Activated naive CD8-positive, alpha-beta T cell (primary cell): Measurements from ENCODE around the gene ZMYND8.
"Not testable (repeated sequence)": the region's sequence is repeated elsewhere in the genome, so short reads cannot be mapped to it uniquely, and the experiment has no call there.

Experiments used
- H3K27ac Mint-ChIP-seq: one replicate; pipeline ENCODE4 v1.8.0; 2021; ENCODE audit warnings: mixed read lengths
- H3K27me3 Mint-ChIP-seq: one replicate; pipeline ENCODE4 v1.8.0; 2021; ENCODE audit warnings: mixed read lengths
- H3K36me3 Mint-ChIP-seq: one replicate; pipeline ENCODE4 v1.8.0; 2021; ENCODE audit warnings: mixed read lengths
- H3K4me1 Mint-ChIP-seq: one replicate; pipeline ENCODE4 v1.8.0; 2021; ENCODE audit warnings: low read depth, mixed read lengths
- H3K4me3 Mint-ChIP-seq: one replicate; pipeline ENCODE4 v1.8.0; 2021; ENCODE audit warnings: mild to moderate bottlenecking, mixed read lengths
- H3K9me3 Mint-ChIP-seq: one replicate; pipeline ENCODE4 v1.8.0; 2021; ENCODE audit warnings: low read depth, mixed read lengths

ZMYND8 gene

DNA sequence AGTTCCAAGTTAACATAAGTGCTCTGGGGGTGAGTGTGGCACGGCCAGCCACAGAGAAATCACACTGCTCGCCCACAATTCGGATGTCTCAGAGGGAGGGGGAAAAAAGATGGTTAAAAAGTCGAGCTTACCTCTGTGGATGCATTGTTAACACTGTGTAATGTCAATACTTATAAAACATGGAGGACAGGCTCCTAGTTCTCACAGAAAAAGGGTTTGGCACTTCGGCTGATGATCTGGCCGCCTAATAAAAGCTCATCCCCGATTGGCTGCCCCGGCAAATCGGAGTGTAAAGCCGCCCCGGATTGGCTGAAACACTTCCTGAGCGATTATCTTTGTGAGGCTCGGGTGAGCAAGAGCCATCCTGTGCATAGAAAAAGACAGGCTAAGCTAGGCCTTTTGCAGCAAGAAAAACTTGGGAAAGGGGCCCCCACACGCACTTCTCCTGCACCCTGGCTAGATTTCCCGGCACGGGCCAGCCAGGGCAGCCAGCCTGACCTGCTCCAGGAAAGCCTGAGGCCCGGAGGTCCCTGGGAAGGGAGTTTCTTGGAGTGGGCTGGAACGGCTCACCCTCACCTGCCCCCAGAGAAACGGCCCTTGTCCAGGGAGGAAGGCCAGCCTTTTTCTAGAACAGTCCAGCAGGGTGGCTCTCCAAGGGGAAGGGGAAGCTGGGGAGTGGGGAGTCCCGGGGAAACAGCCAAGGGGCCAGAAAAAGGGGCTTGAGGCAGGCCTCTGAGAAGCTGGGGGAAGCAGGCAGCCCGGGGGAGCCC lies at the start of gene ZMYND8:
Gene ZMYND8 (minus strand): TSS at position 174 of the 770 bp plus-strand sequence. CDS start 29 bp downstream, at position 145.
- no peak within 1 kb of the TSS for H3K4me3 Mint-ChIP-seq

DNA sequence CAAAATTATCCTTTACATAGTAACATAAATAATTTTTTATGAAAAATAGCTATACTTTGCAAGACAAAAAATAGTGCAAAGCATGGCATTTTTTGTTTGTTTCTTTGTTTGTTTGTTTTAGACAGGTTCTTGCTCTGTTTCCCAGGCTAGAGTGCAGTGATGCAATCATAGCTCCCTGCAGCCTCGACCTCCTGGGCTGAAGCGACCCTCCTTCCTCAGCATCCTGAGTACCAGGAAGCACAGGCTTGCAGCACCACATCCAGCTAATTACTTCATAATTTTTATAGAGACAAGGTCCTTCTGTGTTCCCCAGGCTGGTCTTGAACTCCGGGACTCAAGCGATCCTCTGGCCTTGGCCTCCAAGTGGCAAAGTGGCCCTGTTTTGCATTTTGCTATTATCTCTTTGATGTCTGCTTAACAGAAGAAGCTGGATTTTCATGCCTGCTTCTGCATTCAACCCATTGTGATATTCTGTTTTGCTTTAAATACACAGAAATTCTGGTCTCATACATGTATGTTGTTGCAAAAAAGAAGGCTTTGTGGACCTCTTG lies 49.4 kb upstream of the ZMYND8 start:
- H3K9me3 Mint-ChIP-seq, result no peaks in the 10 kb centered on the region
- no peaks in the 10 kb centered on the region for H3K36me3 Mint-ChIP-seq
- H3K27ac Mint-ChIP-seq, result no peak overlapping the region
- H3K27me3 Mint-ChIP-seq, result no peaks in the 10 kb centered on the region
- no peak overlapping the region for H3K4me3 Mint-ChIP-seq
- H3K4me1 Mint-ChIP-seq, result peaks cover 3% of the 10 kb centered on the region

More for the DNA sequence above, at the start of gene ZMYND8:
- Mint-ChIP-seq H3K27ac (peak within 1 kb of the TSS; percentile 100), H3K9me3 (no peaks in the 10 kb centered on the region), H3K36me3 (peaks cover 2% of the 10 kb centered on the region), H3K4me1 (peaks cover 52% of the 10 kb centered on the region), H3K27me3 (no peaks in the 10 kb centered on the region)

DNA sequence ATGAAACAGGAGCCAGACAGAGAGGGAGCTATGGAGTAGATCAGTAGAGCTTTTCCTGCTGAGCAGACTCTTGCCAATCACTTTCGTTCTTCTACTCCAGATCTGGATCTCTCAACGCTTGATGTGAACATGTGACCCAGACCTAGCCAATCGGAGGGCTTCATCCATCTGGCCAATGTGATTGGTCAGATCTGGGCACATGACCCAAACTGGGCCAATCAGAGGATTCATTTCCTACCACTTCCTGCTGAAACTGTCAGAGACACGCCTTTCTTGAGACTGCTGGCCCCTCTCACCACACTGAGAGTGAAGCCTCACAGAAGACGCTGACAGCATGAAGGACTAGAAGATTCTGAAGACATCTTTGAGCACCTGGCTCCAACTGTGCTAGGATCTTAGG lies 44.2 kb upstream of the ZMYND8 start:
- Mint-ChIP-seq H3K36me3 (no peaks in the 10 kb centered on the region), H3K9me3 (no peaks in the 10 kb centered on the region), H3K4me1 (peaks cover 5% of the 10 kb centered on the region), H3K27ac (no peak overlapping the region), H3K27me3 (no peaks in the 10 kb centered on the region), H3K4me3 (no peak overlapping the region)

DNA sequence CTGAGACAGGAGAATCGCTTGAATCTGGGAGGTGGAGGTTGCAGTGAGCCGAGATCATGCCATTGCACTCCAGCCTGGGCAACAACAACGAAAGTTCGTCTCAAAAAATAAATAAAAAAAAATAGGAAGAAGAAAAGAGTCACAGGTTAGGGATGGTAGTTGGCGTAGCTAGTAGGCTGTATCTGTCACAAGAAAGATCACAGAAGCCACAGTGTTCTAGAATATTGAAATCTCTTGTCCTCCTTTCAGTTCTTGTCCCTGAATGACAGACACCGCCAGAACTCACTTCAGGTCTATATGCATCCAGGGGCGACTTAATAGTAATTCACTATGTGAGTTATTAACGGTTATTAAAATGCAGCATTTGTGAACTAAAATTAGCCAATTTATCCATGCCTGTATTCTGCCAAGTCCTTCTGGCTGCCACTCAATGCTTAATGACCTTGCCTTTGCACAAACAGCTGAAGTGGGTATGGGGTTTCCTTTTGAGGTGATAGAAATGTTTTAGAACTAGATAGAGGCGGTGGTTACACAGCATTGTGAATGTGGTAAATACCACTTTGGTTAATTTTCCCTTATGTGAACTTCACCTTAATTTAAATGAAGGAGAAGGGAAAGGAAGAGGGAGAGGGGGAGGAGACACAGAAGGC lies 41.3 kb upstream of the ZMYND8 start:
- peaks cover 6% of the 10 kb centered on the region for H3K4me1 Mint-ChIP-seq
- no peaks in the 10 kb centered on the region for H3K36me3 Mint-ChIP-seq
- H3K4me3 Mint-ChIP-seq, result no peak overlapping the region
- H3K9me3 Mint-ChIP-seq, result no peaks in the 10 kb centered on the region
- no peaks in the 10 kb centered on the region for H3K27me3 Mint-ChIP-seq
- no peak overlapping the region for H3K27ac Mint-ChIP-seq

DNA sequence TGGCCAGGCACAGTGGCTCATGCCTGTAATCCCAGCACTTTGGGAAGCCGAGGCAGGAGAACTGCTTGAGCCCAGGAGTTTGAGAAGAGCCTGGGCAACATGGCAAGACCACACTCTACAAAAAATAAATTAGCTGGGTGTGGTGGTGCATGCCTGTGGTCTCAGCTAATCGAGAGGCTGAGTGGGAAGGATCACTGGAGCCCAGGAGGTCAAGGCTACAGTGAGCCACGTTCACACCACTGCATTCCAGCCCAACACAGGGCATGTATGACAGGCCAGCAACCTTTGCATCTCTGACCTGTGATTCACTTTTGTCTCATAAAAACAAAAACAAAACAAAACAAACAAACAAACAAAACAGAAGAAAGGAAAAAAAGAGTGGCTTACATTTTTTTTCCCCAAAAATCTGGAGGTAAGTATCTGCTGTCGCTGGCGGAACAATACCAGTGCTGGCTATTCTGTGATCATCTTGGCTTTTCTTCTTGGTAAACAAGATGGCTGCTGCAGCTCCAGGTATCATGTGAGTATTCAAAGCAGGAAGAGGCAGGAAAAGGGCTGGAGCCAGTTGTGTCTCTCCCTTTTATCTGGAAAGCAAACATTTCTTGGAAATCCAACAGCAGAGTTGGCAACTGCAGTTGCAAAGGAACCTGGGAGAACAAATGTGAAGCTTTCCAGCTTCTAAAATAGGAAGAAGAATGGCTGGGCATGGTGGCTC lies 40.4 kb upstream of the ZMYND8 start:
- H3K27ac Mint-ChIP-seq, result no peak overlapping the region
- H3K36me3 Mint-ChIP-seq, result no peaks in the 10 kb centered on the region
- H3K9me3 Mint-ChIP-seq, result no peaks in the 10 kb centered on the region
- no peaks in the 10 kb centered on the region for H3K27me3 Mint-ChIP-seq
- peaks cover 15% of the 10 kb centered on the region for H3K4me1 Mint-ChIP-seq
- no peak overlapping the region for H3K4me3 Mint-ChIP-seq

DNA sequence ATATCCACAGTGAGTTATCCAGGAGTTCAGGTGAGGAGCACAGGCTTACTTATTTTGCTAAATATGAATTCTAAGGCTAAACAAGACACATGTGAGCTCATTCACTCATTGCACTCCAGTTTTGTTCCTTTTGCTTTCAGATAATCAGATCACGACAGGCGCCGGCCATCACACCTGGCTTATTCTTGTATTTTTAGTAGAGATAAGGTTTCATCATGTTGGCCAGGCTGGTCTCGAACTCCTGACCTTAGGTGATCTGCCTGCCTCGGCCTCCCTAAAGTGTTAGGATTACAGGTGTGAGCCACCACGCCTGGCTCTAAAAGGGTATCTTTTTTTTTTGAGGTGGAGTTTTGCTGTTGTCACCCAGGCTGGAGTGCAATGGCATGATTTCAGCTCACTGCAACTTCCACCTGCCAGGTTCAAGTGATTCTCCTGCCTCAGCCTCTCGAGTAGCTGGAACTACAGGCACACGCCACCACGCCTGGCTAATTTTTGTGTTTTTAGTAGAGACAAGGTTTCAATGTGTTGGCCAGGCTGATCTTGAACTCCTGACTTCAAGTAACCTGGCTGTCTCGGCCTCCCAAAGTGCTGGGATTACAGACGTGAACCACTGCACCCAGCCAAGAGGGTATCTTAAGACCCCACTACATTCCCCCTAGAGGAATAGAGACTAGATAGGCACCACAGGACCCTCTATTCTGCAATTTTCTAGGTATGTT lies 37.5 kb upstream of the ZMYND8 start:
- H3K4me1 Mint-ChIP-seq, result peaks cover 19% of the 10 kb centered on the region
- H3K36me3 Mint-ChIP-seq, H3K4me3 Mint-ChIP-seq, H3K27me3 Mint-ChIP-seq, H3K9me3 Mint-ChIP-seq, H3K27ac Mint-ChIP-seq: not testable (repeated sequence)

DNA sequence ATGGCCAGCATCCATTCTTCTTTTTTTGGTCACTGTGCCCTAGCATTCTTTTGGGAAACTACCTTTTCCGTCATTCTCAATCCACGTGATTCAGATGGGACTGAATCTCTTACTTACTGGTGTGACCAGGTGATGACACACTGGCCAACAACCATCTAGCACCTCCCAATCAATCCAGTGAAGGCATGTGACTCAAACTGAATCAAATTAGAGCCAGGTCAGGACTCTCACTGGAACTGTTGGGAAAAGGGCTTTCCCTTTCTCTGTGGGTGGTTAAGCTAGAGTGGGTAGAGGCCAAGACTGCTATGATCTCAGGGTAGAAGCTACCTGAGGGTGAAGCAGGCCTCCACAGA lies 36.2 kb upstream of the ZMYND8 start:
- Mint-ChIP-seq H3K9me3 (no peaks in the 10 kb centered on the region), H3K27me3 (no peaks in the 10 kb centered on the region), H3K4me3 (no peak overlapping the region), H3K4me1 (peaks cover 15% of the 10 kb centered on the region), H3K36me3 (no peaks in the 10 kb centered on the region), H3K27ac (peak overlapping the region; percentile 66)

DNA sequence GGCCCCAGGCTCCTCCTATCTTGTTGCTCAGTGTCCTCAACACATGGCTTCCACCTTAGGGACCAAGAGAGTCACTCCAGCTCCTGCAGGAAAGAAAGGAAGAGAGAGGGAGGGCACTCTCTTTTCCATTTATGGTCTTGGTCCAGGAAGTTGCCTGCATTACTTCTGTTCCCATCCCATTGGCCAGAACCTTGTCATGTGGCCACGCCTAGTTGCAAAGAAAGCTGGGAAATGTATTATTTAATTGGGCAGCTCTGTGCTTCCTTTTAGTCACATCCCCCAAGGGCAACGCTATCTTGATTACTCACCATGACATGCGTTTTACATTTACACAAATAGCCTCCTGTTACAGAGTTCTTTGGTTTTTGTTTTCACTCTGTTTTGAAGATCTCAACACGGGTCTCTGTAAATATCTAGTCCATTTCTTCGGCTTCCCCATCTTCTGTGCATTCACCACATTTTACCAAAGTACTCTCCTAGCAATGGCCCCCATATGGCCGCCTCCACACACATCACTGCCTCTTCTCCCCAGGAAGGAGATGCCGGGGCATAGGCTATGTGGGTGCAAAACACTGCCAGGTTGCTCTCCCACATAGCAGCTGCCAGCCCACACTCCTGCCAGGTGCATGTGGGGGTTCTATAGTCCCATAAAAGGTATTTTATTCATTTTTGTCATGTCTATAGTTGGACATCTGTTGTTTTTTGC lies 35.7 kb upstream of the ZMYND8 start:
- no peaks in the 10 kb centered on the region for H3K9me3 Mint-ChIP-seq

DNA sequence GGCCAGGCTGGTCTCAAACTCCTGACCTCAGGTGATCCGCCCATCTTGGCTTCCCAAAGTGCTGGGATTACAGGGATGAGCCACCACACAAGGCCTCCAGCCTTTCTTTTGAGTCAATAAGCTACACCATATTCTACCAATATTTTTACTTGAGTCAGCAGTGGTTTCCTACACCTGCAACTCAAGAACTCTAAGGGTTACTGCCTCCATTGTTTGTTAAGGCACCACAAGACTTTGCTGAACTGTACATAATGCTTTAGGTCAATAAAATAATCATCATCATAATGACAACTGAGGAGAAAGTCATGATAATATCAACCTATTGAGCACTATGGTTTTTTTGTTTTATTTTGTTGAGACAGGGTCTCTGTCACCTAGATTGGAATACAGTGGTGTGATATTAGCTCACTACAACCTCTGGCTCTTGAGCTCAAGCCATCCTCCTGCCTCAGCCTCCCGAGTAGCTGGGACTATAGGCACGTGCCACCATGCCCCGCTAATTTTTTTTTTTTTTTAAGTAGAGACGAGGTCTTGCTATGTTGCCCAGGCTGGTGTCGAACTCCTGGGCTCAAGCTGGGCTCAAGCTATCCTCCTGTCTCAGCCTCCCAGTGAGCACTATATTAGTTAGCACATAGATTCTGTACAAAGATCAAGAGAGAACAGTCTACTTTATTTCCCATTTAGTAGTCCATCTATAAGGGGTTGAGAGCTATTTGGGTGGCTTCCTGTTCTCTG lies 34.9 kb upstream of the ZMYND8 start:
- Mint-ChIP-seq H3K36me3 (no peaks in the 10 kb centered on the region), H3K4me3 (no peak overlapping the region), H3K9me3 (no peaks in the 10 kb centered on the region), H3K4me1 (peaks cover 14% of the 10 kb centered on the region), H3K27ac (peak overlapping the region; percentile 50), H3K27me3 (no peaks in the 10 kb centered on the region)

More for the DNA sequence above, 35.7 kb upstream of the ZMYND8 start:
- no peaks in the 10 kb centered on the region for H3K27me3 Mint-ChIP-seq
- H3K36me3 Mint-ChIP-seq, result no peaks in the 10 kb centered on the region
- H3K4me3 Mint-ChIP-seq, result no peak overlapping the region
- peak overlapping the region; percentile 66 for H3K27ac Mint-ChIP-seq
- H3K4me1 Mint-ChIP-seq, result peaks cover 14% of the 10 kb centered on the region

DNA sequence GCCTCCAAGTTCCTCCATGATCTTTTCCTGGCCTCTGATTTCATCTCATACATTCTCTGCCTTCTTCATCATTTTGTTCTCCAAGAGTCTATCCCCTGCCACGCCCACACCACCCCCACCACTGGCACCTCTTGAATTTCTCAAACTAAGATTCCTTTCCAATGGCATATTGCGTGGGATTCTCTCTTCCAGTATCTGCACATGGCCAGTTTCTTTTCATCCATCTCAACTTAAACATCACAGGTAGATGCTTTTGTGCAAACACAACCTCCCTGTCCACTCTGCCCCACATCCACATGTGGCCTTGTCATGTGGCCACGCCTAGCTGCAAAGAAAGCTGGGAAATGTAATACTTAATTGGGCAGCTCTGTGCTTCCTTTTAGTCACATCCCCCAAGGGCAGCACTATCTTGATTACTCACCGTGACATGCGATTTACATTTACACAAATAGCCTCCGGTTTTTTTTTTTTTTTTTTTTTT lies 33.4 kb upstream of the ZMYND8 start:
- Mint-ChIP-seq H3K9me3 (no peaks in the 10 kb centered on the region), H3K27ac (no peak overlapping the region), H3K4me1 (peaks cover 15% of the 10 kb centered on the region), H3K36me3 (no peaks in the 10 kb centered on the region), H3K27me3 (no peaks in the 10 kb centered on the region), H3K4me3 (no peak overlapping the region)

DNA sequence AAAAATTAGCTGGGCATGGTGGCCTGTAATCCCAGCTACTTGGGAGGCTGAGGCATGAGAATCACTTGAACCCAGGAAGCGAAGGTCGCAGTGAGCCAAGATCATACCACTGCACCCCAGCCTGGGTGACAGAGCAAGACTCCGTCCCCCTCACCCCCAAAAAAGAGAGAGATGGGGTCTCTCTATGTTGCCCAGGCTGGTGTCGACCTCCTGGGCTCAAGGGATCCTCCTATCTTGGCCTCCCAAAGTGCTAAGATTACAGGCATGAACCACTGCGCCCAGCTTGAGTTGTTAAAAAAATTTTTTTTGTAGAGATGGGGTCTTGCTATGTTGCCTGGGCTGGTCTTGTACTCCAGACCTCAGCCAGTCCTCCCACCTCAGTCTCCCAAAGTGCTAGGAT lies 29.5 kb upstream of the ZMYND8 start:
- H3K4me3 Mint-ChIP-seq, H3K27me3 Mint-ChIP-seq, H3K36me3 Mint-ChIP-seq, H3K27ac Mint-ChIP-seq, H3K9me3 Mint-ChIP-seq: not testable (repeated sequence)
- peaks cover 16% of the 10 kb centered on the region for H3K4me1 Mint-ChIP-seq

DNA sequence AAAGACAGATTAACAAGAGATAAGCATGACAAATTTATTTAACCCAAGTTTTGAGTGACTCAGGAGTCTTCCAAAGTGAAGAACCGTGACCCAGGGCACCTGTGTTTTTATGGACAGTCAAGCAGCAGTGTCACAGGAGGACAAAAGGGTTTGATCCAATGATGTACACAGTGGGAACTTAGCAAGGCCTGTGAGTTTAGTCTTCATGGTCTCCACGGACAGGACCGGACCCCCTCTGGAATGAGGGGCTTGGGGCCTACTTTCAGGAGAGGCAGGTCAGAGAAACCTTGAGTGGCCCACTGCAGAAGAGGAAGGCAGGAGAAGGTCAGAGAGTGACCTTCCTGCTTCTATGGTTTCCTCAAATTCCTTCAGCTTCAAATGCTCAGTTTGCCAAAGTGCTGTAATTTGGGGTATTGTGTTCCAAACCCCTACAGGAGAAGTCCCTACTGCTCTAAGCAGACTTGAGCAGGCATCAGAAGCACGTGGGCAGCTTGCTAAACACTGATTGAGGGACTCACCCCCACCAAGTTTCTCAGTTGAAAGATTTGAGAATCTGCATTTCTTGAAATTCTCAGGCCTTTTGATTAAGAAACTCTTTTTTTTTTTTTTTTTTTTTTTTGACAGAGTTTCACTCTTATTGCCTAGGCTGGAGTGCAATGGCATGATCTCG lies 26.4 kb upstream of the ZMYND8 start:
- no peaks in the 10 kb centered on the region for H3K27me3 Mint-ChIP-seq
- peaks cover 19% of the 10 kb centered on the region for H3K4me1 Mint-ChIP-seq
- no peaks in the 10 kb centered on the region for H3K36me3 Mint-ChIP-seq
- H3K4me3 Mint-ChIP-seq, result no peak overlapping the region
- peak overlapping the region; percentile 12 for H3K27ac Mint-ChIP-seq
- H3K9me3 Mint-ChIP-seq, result no peaks in the 10 kb centered on the region

DNA sequence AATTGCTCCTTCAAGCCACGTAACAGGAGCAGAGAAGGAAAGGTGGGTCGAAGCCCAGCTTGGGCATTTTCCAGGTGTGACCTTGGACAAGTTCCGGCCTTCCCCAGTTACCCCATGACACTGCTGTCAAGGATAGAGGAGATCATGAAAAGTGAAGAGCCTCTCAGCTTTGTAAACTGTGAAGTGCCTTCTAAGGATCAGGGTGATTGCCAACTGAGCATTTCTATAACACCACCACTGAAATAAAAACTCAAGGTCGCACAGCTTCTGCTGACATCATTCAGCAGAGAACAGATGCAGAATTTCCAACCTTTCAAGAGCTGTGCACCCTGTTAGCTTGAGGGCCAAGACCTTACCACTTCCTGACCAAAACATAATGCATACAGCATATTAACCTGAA lies 24.0 kb upstream of the ZMYND8 start:
- no peaks in the 10 kb centered on the region for H3K9me3 Mint-ChIP-seq
- peaks cover 19% of the 10 kb centered on the region for H3K4me1 Mint-ChIP-seq
- no peak overlapping the region for H3K27ac Mint-ChIP-seq
- no peaks in the 10 kb centered on the region for H3K36me3 Mint-ChIP-seq
- no peaks in the 10 kb centered on the region for H3K27me3 Mint-ChIP-seq
- H3K4me3 Mint-ChIP-seq, result no peak overlapping the region
